ENCODE measurements around the gene CFAP65. TPM values are rescaled to one million over a fixed set of nuclear protein-coding genes. Genes with fewer than 3 reads are reported as not detected.

CFAP65 gene
- total and polyA plus RNA-seq, 2 of the 13 experiments (the other 11 are each of a cell fraction or from before 2014, with no cell fraction given) = 0.05 TPM; not detected in 1

DNA sequence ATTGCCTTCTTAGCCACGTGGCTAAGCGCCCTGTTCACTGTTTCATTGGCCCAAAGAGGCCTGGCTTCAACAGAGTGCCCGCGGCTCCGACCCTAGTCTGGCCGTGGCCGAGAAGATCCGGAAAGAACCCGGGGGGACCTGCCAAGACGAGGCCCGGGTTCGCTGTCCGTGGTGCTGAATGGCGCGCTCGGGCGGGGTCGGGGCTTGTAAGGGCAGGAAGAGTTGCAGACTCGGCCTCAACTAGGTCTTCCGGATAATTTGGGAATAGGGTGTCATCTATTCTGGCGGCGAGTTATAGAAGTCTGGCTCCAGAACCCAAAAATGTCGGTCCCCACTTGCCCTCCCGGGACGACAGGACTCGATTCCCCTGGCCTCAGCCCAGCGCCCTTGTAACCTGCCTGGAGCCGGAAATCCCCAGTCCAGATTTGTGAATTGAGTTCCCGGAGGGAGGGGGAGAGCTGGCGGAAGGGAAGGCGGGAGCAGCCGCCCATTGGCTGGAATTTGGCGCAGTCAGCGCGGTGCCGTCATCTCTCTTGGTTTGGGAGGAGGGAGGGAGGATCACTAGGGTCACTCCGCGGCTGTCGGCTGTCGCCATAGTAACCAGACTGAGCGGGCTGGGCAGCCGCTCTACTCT, 78.3 kb downstream of the CFAP65 start (continued):
- TF ChIP-seq, protein P1, sequence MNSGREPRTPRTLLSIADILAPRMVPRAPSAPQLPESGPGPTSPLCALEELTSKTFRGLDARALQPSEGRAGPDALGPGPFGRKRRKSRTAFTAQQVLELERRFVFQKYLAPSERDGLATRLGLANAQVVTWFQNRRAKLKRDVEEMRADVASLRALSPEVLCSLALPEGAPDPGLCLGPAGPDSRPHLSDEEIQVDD (CRISPR knock-in tag; IDR thresholded peaks at IDR 0.05; ENCODE audit: borderline replicate concordance) = peak; percentile 70; the same call in 1 of the 2 replicates
- TF ChIP-seq EZH2 (conservative IDR thresholded peaks at IDR 0.05; ENCODE audit: low read depth, low read length) (peak; percentile 65; the same call in 1 of the 2 replicates), ZNF83 (CRISPR knock-in tag; IDR thresholded peaks at IDR 0.05; ENCODE audit: borderline replicate concordance) (peak; percentile 77; the same call in 1 of the 2 replicates), MIER2 (CRISPR knock-in tag; IDR thresholded peaks at IDR 0.05) (peak; percentile 99), ZNF713 (CRISPR knock-in tag; IDR thresholded peaks at IDR 0.05) (no peak), ZKSCAN5 (CRISPR knock-in tag; IDR thresholded peaks at IDR 0.05) (no peak), NR2F1 (CRISPR knock-in tag; IDR thresholded peaks at IDR 0.05) (no peak), MYC (CRISPR knock-in tag; IDR thresholded peaks at IDR 0.05; ENCODE audit: borderline replicate concordance) (peak; percentile 63; the same call in 1 of the 2 replicates), MEIS1 (CRISPR knock-in tag; IDR thresholded peaks at IDR 0.05; ENCODE audit: borderline replicate concordance) (no peak; the same call in 1 of the 2 replicates), CAMTA2 (CRISPR knock-in tag; IDR thresholded peaks at IDR 0.05; ENCODE audit: borderline replicate concordance) (peak; percentile 61; the same call in 1 of the 2 replicates), SRSF9 (IDR thresholded peaks at IDR 0.05; ENCODE audit: borderline replicate concordance, insufficient read depth, low read depth, low read length, poor library complexity, severe bottlenecking) (no peak), ARID2 (CRISPR knock-in tag; IDR thresholded peaks at IDR 0.05; ENCODE audit: borderline replicate concordance) (peak; percentile 76), HES4 (CRISPR knock-in tag; IDR thresholded peaks at IDR 0.05; ENCODE audit: borderline replicate concordance) (peak; percentile 97), ZNF337 (CRISPR knock-in tag; IDR thresholded peaks at IDR 0.05; ENCODE audit: borderline replicate concordance, low read depth) (no peak)
- TF ChIP-seq, protein P2, sequence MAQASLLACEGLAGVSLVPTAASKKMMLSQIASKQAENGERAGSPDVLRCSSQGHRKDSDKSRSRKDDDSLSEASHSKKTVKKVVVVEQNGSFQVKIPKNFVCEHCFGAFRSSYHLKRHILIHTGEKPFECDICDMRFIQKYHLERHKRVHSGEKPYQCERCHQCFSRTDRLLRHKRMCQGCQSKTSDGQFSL (CRISPR knock-in tag; IDR thresholded peaks at IDR 0.05) = no peak
- TF ChIP-seq, protein P3, sequence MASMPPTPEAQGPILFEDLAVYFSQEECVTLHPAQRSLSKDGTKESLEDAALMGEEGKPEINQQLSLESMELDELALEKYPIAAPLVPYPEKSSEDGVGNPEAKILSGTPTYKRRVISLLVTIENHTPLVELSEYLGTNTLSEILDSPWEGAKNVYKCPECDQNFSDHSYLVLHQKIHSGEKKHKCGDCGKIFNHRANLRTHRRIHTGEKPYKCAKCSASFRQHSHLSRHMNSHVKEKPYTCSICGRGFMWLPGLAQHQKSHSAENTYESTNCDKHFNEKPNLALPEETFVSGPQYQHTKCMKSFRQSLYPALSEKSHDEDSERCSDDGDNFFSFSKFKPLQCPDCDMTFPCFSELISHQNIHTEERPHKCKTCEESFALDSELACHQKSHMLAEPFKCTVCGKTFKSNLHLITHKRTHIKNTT (CRISPR knock-in tag; IDR thresholded peaks at IDR 0.05) = no peak
- TF ChIP-seq, protein P4, sequence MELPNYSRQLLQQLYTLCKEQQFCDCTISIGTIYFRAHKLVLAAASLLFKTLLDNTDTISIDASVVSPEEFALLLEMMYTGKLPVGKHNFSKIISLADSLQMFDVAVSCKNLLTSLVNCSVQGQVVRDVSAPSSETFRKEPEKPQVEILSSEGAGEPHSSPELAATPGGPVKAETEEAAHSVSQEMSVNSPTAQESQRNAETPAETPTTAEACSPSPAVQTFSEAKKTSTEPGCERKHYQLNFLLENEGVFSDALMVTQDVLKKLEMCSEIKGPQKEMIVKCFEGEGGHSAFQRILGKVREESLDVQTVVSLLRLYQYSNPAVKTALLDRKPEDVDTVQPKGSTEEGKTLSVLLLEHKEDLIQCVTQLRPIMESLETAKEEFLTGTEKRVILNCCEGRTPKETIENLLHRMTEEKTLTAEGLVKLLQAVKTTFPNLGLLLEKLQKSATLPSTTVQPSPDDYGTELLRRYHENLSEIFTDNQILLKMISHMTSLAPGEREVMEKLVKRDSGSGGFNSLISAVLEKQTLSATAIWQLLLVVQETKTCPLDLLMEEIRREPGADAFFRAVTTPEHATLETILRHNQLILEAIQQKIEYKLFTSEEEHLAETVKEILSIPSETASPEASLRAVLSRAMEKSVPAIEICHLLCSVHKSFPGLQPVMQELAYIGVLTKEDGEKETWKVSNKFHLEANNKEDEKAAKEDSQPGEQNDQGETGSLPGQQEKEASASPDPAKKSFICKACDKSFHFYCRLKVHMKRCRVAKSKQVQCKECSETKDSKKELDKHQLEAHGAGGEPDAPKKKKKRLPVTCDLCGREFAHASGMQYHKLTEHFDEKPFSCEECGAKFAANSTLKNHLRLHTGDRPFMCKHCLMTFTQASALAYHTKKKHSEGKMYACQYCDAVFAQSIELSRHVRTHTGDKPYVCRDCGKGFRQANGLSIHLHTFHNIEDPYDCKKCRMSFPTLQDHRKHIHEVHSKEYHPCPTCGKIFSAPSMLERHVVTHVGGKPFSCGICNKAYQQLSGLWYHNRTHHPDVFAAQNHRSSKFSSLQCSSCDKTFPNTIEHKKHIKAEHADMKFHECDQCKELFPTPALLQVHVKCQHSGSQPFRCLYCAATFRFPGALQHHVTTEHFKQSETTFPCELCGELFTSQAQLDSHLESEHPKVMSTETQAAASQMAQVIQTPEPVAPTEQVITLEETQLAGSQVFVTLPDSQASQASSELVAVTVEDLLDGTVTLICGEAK (IDR thresholded peaks at IDR 0.05) = no peak
- TF ChIP-seq, protein P4 (CRISPR knock-in tag; IDR thresholded peaks at IDR 0.05) = peak; percentile 87

Data from HepG2 (cell line).